GM23248 (cell line): ENCODE measurements around the gene CD8B2. TPM values are rescaled to one million over a fixed set of nuclear protein-coding genes. Genes with fewer than 3 reads are reported as not detected.

ENCODE experiments used
- DNase-seq: peaks from one replicate; pipeline ENCODE4 v3.0.0-alpha.2; 2015
- H2AFZ ChIP-seq: fragments of 200-600 bp; sonication (generic); 2 replicates; pipeline ENCODE4 v1.6.1; 2016; ENCODE audit warnings: antibody characterized with exemption
- H3F3A ChIP-seq: fragments of 200-600 bp; sonication (generic); 2 replicates; pipeline ENCODE4 v1.6.1; 2016; ENCODE audit warnings: mild to moderate bottlenecking, antibody characterized with exemption, mixed run types; ENCODE audit not compliant: insufficient read depth
- H3K27ac ChIP-seq: fragments of 200-600 bp; sonication (generic); 2 replicates; pipeline ENCODE4 v1.5.1; 2016; ENCODE audit warnings: mild to moderate bottlenecking
- H3K27me3 ChIP-seq: fragments of 200-600 bp; sonication (generic); replicated peaks from 2 replicates; pipeline ENCODE4 v1.6.1; 2016; ENCODE audit warnings: mild to moderate bottlenecking; ENCODE audit not compliant: insufficient read depth
- H3K36me3 ChIP-seq: fragments of 200-600 bp; sonication (generic); 2 replicates; pipeline ENCODE4 v1.6.1; 2016; ENCODE audit warnings: low read depth, mild to moderate bottlenecking
- H3K4me1 ChIP-seq: fragments of 200-600 bp; sonication (generic); 2 replicates; pipeline ENCODE4 v1.6.1; 2016; ENCODE audit warnings: mild to moderate bottlenecking; ENCODE audit not compliant: insufficient read depth
- H3K4me2 ChIP-seq: fragments of 200-600 bp; sonication (generic); one replicate; pipeline ENCODE4 v1.6.1; 2016; ENCODE audit warnings: mild to moderate bottlenecking; ENCODE audit not compliant: unreplicated experiment
- H3K4me3 ChIP-seq: fragments of 200-600 bp; sonication (generic); 2 replicates; pipeline ENCODE4 v1.5.1; 2016; ENCODE audit warnings: mild to moderate bottlenecking
- H3K79me2 ChIP-seq: fragments of 200-600 bp; sonication (generic); 2 replicates; pipeline ENCODE4 v1.6.1; 2016; ENCODE audit warnings: mild to moderate bottlenecking; ENCODE audit not compliant: insufficient read depth
- H3K9ac ChIP-seq: fragments of 200-600 bp; sonication (generic); 2 replicates; pipeline ENCODE4 v1.6.1; 2016; ENCODE audit warnings: mild to moderate bottlenecking
- H3K9me2 ChIP-seq: fragments of 200-600 bp; sonication (generic); 2 replicates; pipeline ENCODE4 v1.6.1; 2016; ENCODE audit warnings: mixed run types, mild to moderate bottlenecking, moderate library complexity; ENCODE audit not compliant: insufficient read depth
- H3K9me3 ChIP-seq: fragments of 200-600 bp; sonication (generic); one replicate; pipeline ENCODE4 v1.6.1; 2017; ENCODE audit warnings: low read depth
- H4K20me1 ChIP-seq: fragments of 200-600 bp; sonication (generic); 2 replicates; pipeline ENCODE4 v1.6.0; 2016; ENCODE audit not compliant: insufficient read depth
- EZH2 ChIP-seq: fragments of 200-600 bp; sonication (generic); IDR thresholded peaks from 2 replicates; pipeline ENCODE4 v1.6.1; 2018; ENCODE audit warnings: antibody characterized with exemption, mild to moderate bottlenecking; ENCODE audit not compliant: insufficient read depth, poor library complexity, severe bottlenecking
- EZH2phosphoT487 ChIP-seq: fragments of 200-600 bp; sonication (generic); IDR thresholded peaks from 2 replicates; pipeline ENCODE4 v1.6.1; 2018; ENCODE audit warnings: antibody characterized with exemption, moderate library complexity, mild to moderate bottlenecking, low read depth; ENCODE audit not compliant: insufficient read depth
- WGBS, 2 experiments: methylation state at CpG; one replicate each; pipeline ENCODE4 v1.1.6; 2015 to 2017; ENCODE audit warnings: low lambda C conversion rate in 2 of 2, low coverage in 1 of 2; ENCODE audit errors: missing lambda C conversion rate in 2 of 2; 5-methylcytosine and 5-hydroxymethylcytosine counted together
- in situ Hi-C: fragments of 300-500 bp; cut with MboI; formaldehyde crosslinking; loops from 2 replicates; pipeline ENCODE4 v1.15.0; 2020
- polyA plus RNA-seq: library from polyadenylated mRNA; unstranded; fragments of >200 nt; fragmentation: Nextera tagmentation; extraction: Ambion mirVana; gene quantifications from 2 replicates; pipeline ENCODE4 v1.2.1, GENCODE V29; 2016
- total RNA-seq: library from RNA; depleted of rRNA; stranded (reverse); fragments of >200 nt; shearing (Covaris generic); gene quantifications from 2 replicates; pipeline ENCODE4 v1.2.3, GENCODE V29; 2014

CD8B2 gene
- total and polyA plus RNA-seq, 2 experiments from 2014 or later, result not detected

GRCh38 chr2:106546391-106546990 lies 59.3 kb downstream of the CD8B2 start:
- no peaks in the 10 kb centered on the region for H3K4me1 ChIP-seq
- no peak for DNase-seq
- H3K9me3 ChIP-seq, result no peaks in the 10 kb centered on the region
- no peak overlapping the region for H3K9ac ChIP-seq
- H3K79me2 ChIP-seq, result no peaks in the 10 kb centered on the region
- H4K20me1 ChIP-seq, result no peaks in the 10 kb centered on the region
- in situ Hi-C loops, result loop anchor here (25.0 kb wide), 1 partner anchor 434 kb away; no protein-coding TSS in a partner anchor
- H3K4me3 ChIP-seq, result no peak overlapping the region
- H3K27ac ChIP-seq, result no peak overlapping the region
- no peaks in the 10 kb centered on the region for H3K36me3 ChIP-seq
- 50 to 55% methylated on average over 8 of the region's 8 CpGs for WGBS, 2 experiments
- H3K27me3 ChIP-seq, result peaks cover 13% of the 10 kb centered on the region; the same call in 1 of the 2 replicates
- H3K4me2 ChIP-seq, result no peak overlapping the region
- no peaks in the 10 kb centered on the region for H3F3A ChIP-seq
- H3K9me2 ChIP-seq, result no peaks in the 10 kb centered on the region
- no peak overlapping the region for H2AFZ ChIP-seq
- no peak for TF ChIP-seq EZH2
- no peak for TF ChIP-seq EZH2phosphoT487

- Histone ChIP-seq H3K79me2 (no peaks in the 10 kb centered on the region), H3K4me2 (no peak overlapping the region), H3K27ac (no peak overlapping the region), H3K4me1 (no peaks in the 10 kb centered on the region), H3K9me3 (no peaks in the 10 kb centered on the region), H3K4me3 (no peak overlapping the region), H3K36me3 (no peaks in the 10 kb centered on the region), H3F3A (no peaks in the 10 kb centered on the region), H3K27me3 (peaks cover 5% of the 10 kb centered on the region; the same call in 1 of the 2 replicates), H4K20me1 (no peaks in the 10 kb centered on the region), H2AFZ (no peak overlapping the region), H3K9ac (no peak overlapping the region), H3K9me2 (no peaks in the 10 kb centered on the region)
- no peak for DNase-seq
- TF ChIP-seq EZH2phosphoT487 (no peak), EZH2 (no peak)
- 39 to 42% methylated on average over 14 of the region's 14 CpGs for WGBS, 2 experiments
- in situ Hi-C loops, result loop anchor here (25.0 kb wide), 1 partner anchor 435 kb away; no protein-coding TSS in a partner anchor
Measured at GRCh38 chr2:106547164-106547903, 60.2 kb downstream of the CD8B2 start.

- peaks cover 8% of the 10 kb centered on the region; the same call in 1 of the 2 replicates for H3K27me3 ChIP-seq
- no peaks in the 10 kb centered on the region for H3K79me2 ChIP-seq
- H3K9ac ChIP-seq, result no peak overlapping the region
- no peak for TF ChIP-seq EZH2
- TF ChIP-seq EZH2phosphoT487, result no peak
- DNase-seq, result no peak
- H3K36me3 ChIP-seq, result no peaks in the 10 kb centered on the region
- no peak overlapping the region for H3K4me3 ChIP-seq
- H3K9me2 ChIP-seq, result no peaks in the 10 kb centered on the region
- H3K9me3 ChIP-seq, result no peaks in the 10 kb centered on the region
- no peaks in the 10 kb centered on the region for H3F3A ChIP-seq
- in situ Hi-C loops, result no loop called here
- no peak overlapping the region for H3K27ac ChIP-seq
- WGBS, 2 experiments, result 42 to 56% methylated on average over 7 of the region's 7 CpGs
- H3K4me1 ChIP-seq, result no peaks in the 10 kb centered on the region
- H4K20me1 ChIP-seq, result no peaks in the 10 kb centered on the region
- H3K4me2 ChIP-seq, result no peak overlapping the region
- no peak overlapping the region for H2AFZ ChIP-seq
Measured at GRCh38 chr2:106551417-106552130, 64.4 kb downstream of the CD8B2 start.

- 34 to 35% methylated on average over 6 of the region's 6 CpGs for WGBS, 2 experiments
Measured at GRCh38 chr2:106552921-106553320, 65.8 kb downstream of the CD8B2 start.

More at GRCh38 chr2:106552921-106553320, 65.8 kb downstream of the CD8B2 start:
- no peaks in the 10 kb centered on the region for H3K36me3 ChIP-seq
- H3K27me3 ChIP-seq, result peaks cover 12% of the 10 kb centered on the region; the same call in 1 of the 2 replicates
- no peak overlapping the region for H2AFZ ChIP-seq
- no peaks in the 10 kb centered on the region for H3F3A ChIP-seq
- H3K9me2 ChIP-seq, result no peaks in the 10 kb centered on the region
- H3K4me2 ChIP-seq, result no peak overlapping the region
- no peak overlapping the region for H3K4me3 ChIP-seq
- no peaks in the 10 kb centered on the region for H3K79me2 ChIP-seq
- DNase-seq, result no peak
- no peak overlapping the region for H3K27ac ChIP-seq
- no peak overlapping the region for H3K9ac ChIP-seq
- no peaks in the 10 kb centered on the region for H4K20me1 ChIP-seq
- H3K4me1 ChIP-seq, result no peaks in the 10 kb centered on the region
- no peak for TF ChIP-seq EZH2phosphoT487
- TF ChIP-seq EZH2, result no peak
- no peaks in the 10 kb centered on the region for H3K9me3 ChIP-seq
- in situ Hi-C loops, result no loop called here
